Lung microvascular endothelial cell (primary cell): ENCODE results near the gene SORT1. TPM values are rescaled to one million over a fixed set of nuclear protein-coding genes. Genes with fewer than 3 reads are reported as not detected.
"Not testable (repeated sequence)": the region's sequence is repeated elsewhere in the genome, so short reads cannot be mapped to it uniquely, and the experiment has no call there.

Source experiments
- DNase-seq, 2 donors: peaks; one replicate each; pipeline versions ENCODE4 v3.0.0 to v3.0.0-alpha.2; 2010; ENCODE audit warnings: low read depth in 2 of 2
- total RNA-seq: library from RNA; depleted of rRNA; stranded (reverse); fragments of >200 nt; gene quantifications from 2 replicates; pipeline ENCODE4 v1.2.1, GENCODE V29; 2014

Gene SORT1
- total RNA-seq, result 9.5 and 11.6 TPM in 2 replicates

DNA sequence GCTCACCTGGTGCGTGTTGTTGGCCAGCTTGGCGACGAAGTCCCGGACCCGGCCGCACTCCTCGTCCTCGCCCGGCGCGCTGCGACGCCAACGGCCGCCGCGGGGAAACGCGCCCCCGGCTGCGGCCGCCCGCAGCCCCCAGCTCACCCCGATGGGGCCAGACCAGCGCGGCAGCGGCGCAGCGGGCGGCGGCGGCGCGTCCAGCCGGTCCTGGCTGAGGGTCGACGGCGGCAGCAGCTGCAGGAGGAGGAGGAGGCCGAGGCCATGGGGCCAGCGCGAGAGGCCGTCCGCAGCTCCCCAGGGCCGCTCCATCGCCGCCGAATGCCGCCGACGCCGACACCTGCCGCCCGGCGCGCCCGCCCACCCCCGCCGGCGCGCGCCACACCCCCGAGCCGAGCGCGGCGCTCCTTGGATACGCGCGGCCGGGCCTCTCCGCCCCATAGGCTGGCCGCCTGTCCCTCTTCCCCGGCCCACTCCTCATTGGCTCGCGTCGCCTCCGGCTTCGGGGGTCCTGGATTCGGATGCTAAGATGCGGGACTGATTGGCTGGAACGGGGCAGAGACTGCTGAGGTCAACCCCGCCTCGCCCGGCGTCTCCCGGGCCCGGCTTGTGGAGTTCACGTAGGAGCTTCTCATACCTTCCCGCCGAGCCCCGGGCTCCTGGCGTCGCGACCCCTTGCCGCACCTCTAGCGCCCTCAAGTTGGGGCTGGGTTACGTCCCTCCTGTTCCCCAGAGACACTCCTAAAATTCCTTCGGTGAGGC, at the start of gene SORT1:
Gene SORT1 (minus strand): TSS at position 338 of the 762 bp plus-strand sequence. CDS start 26 bp downstream, at position 312.
- peak; percentile 86 to 87 for DNase-seq

GRCh38 chr1:109445949-109446695, 48.4 kb upstream of the SORT1 start:
- not testable (repeated sequence) for DNase-seq

GRCh38 chr1:109444346-109444745, 46.6 kb upstream of the SORT1 start:
- no peak for DNase-seq

DNA sequence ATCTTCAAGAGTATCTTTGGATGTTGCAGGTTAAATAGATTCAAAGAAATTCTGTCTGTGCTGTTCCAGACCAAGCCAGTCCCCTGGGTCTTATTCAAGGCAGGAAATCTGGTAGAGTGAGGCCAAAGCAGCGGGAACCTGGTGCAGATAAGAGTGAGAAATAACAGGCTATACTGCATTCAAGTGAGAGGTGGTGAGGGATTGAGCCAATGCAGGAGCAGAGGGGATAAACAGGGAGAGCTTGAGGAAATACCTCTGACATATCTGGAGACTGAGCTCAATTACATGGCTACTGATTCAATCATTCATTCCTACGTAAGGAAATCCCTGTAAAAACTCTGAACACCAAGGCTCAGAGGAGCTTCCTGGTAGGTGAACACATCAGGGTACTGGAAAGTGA, 45.8 kb upstream of the SORT1 start:
- DNase-seq, result no peak

DNA sequence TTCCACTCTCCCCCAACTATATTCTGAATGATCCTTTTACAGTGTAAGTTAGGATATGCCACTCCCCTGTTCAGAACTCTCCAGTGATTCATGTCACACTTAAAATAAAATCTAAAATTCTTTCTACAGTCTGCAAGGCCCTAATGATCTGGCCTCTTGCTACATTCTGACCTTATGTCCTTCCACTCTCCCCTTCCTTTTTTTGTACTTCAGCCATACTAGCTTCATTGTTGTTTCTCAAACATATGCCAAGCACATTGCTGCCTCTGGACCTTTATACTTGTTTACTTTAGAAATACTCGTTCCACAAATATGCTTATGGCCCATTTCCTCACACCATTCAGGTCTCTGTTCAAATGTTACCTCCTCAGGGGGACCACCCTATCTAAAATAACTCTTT, 43.4 kb upstream of the SORT1 start:
- no peak for DNase-seq

DNA sequence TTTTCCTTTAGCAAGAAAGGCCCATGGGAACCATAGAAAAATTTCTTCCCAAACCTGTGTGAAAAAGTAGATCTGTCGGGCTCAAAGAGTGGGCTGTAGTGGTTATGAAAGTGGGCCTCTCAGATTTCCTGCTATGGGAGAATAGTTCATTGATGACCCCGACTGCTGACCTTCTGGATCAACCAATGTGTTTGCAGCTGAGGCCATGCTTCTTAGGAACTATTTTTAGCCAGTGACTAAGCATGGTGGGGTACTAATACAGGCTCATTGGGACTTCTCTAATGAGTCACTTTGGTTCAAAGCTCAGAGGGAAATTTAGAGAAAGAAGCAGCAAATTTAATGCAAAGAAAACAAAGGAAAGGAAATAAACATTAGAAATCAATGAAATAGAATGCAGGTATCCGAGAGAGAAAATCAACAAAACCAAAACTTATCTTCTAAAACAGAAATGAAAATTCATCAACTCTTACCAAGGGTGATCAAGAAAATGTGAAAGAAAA, 41.1 kb upstream of the SORT1 start:
- peak; percentile 24 to 82 for DNase-seq

DNA sequence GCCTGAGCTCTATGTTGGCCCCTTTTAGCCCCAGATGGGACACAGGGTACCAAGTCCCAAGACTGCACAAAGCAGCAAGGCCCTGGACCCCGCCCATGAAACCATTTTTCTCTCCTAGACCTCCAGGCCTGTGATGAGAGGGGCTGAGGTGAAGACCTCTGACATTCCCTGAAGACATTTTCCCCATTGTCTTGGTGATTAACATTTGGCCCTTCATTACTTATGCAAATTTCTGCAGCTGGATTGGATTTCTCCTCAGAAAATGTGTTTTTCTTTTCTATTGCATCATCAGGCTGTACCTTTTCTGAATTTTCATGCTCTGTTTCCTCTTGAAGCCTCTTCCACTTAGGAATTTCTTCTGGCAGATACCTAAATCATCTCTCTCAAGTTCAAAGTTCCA, 36.8 kb upstream of the SORT1 start:
- no peak for DNase-seq

DNA sequence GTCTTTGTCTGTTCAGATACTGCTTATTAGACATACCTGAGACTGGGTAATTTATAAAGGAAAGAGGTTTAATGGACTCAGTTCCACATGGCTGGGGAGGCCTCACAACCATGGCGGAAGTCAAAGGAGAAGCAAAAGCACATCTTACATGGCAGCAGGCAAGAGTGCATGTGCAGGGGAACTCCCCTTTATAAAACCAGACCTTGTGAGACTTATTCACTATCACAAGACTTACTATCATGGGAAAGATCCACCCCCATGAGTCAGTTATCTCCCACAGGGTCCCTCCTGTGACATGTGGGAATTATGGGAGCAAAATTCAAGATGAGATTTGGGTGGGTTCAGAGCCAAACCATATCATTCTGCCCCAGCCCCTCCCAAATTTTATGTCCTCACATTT, 35.6 kb upstream of the SORT1 start:
- DNase-seq, result no peak

DNA sequence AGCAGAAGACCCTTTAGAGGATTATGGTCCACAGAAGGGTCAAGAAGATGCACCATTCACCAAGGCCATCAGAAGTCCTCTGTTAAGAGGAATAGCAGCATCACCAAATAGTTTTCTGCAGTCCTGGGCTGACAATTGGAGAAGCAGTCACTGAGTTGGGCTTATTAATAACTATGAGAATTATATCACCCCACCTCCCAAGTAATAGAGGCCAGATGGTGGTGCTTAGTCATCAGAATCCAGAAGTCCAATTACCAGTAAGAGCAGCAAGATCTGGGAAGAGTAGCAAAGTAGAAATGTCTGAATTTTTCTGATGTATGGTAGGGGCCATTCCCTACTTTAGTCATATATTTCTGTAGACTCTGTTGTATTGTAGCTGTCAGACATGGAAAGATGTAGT, 34.6 kb upstream of the SORT1 start:
- no peak for DNase-seq

DNA sequence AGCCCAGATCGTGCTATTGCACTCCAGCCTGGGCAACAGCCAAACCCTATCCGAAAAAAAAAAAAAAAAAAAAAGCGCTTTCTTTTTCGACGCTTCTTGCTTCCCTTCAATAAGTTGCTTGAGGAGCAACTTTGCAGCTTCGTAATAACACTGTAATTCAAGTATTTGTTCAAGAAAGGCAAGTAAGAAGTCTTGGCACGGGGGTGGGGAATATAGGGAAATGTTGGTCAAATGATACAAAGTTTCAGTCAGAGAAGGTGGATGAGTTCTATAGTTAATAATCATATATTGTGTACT, 29.4 kb upstream of the SORT1 start:
- peak in 1 of 2 donors; percentile 19 for DNase-seq

- peak; percentile 99 to 100 for DNase-seq
Measured at GRCh38 chr1:109426281-109427170, 28.8 kb upstream of the SORT1 start, which contains the start of gene PSMA5. PSMA5 (minus strand) TSS chr1:109426448; CDS start chr1:109426330, 118 bp downstream.

DNA sequence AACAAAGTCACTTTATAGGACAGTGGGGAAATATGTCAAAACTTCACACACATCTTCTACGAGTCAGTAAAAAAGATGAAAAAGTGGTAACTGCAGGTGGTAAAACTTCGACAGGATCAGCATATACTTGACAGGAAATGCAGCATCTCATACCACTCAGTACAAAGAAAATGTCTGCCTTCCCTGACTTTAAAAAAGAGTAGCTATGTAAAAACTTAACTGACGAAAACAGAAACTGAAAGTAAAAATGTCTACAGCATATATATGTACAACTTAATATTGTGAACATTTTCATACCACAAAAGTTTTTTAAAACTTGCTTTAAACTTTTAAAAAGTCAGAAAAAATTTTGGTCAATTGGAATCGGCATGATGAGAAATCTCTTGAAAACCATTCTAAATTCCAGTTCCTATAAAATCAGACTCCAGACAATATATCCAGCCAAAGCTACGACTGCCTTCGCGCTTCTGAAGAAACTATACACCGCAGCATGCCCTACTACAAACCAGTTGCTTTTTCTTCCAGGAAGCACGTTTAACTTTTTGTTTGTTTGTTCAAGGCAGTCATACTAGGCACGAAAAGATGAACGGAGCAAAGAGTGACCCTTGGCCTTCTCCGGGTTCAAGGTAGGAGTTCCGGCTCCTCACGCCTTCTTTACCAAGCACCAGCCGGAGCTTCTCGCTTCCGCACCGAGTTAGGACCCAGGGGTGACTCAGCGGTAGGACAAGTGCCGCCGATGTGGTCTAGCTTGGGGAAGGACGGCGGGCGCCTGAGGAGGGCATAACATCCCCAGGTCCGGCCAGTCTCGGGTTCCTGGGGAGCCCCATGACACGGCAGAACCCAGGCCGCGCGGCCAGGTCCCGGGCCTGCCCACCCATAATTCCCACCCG, 27.9 kb upstream of the SORT1 start:
- DNase-seq, result peak; percentile 57 to 72

GRCh38 chr1:109423498-109423897, 25.8 kb upstream of the SORT1 start:
- DNase-seq, result no peak

- no peak for DNase-seq
Measured at GRCh38 chr1:109412551-109412950, 14.8 kb upstream of the SORT1 start.

DNA sequence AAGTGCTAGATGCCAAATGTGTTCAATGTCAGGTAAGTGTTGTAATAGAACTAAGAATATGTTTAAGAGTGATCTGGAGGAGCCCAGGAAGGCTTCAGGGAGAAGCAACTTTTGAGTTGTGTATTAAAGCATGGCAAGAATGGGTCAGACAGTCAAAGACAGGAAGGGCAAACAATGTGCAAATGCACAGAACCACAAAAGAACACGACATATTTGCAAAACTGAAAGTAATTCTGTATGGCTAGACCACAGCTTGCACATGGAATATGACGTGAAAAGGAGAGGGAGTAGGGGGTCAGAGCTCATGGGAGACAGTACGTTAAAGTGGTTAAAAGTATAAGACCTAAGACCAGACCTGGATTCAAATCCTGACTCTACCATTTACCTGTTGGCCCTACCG, 7.1 kb upstream of the SORT1 start:
- DNase-seq, result peak in 1 of 2 donors; percentile 27

DNA sequence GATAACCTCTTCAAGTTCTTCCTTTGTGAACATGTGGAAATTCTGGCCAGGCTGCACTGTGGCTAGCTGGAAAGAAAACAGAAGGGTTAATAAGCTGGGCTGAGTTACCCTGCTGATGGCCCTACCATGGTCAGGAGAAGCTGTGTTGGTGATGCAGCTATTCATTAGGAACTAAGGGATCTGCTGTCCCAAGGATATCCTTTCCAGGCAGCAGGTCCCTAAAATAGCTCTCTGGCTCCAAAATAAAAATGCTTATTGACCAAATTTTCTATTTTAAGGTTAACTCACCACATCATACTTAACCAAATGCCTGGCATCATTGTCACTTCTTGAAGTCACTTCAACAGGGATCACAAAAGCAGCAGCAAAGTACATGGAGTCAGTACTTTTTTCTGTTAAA, 4.3 kb upstream of the SORT1 start:
- DNase-seq, result no peak

DNA sequence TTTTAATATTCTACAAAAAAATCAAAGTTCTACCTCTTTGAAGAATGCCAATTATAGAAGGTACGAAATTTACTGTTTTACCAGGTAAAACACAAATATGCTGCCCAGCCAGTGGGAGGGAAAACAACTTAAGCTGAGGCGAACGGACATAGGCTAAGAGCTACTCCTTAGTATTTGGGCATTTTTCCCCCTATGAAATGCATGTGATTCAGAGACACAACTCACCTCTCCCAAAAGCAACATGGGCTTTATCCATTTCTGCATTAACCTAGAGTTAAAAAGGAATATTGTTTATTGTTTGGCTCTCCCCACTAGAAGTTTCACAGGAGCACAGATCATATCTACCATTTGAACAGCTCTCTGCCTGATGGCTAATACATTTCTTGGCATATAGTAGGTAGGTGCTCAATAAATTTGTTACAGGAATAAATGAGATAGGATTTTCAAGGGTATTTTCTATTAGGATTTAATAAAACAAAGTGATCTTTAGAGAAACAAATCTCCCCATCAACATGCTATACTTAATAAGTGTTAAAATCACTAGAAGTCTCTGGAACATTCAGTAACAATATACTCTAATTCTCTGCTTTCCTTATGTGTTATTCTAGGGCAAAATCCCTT, 2.4 kb upstream of the SORT1 start:
- no peak for DNase-seq

- DNase-seq, result peak; percentile 80 to 81
Measured at GRCh38 chr1:109399326-109399957, 1.7 kb upstream of the SORT1 start.

GRCh38 chr1:109398343-109399225, 866 bp upstream of the SORT1 start:
- peak in 1 of 2 donors; percentile 17 for DNase-seq
